IMR-90 (cell line): Measurements from ENCODE around the gene PPEF2. TPM values are rescaled to one million over a fixed set of nuclear protein-coding genes. Genes with fewer than 3 reads are reported as not detected.

Source experiments
- ATAC-seq: fragments of 200-7000 bp; cut with Tn5 transposase; 2 replicates; pipeline ENCODE4 v1.9.1; 2020; ENCODE audit warnings: low read depth, mild to moderate bottlenecking, moderate library complexity
- BruUV-seq: library from RNA; stranded (reverse); fragments of 400-500 nt; replicated peaks from 2 replicates; lab custom pipeline; 2021; lab: Mats Ljungman, UMichigan
- CTCF ChIA-PET: fragments of 300-600 bp; formaldehyde crosslinking; extraction: SDS; loops from one replicate; lab custom pipeline; 2021; ENCODE audit warnings: antibody characterized with exemption; lab: Yijun Ruan, JAX
- POLR2A ChIA-PET: fragments of 300-600 bp; sonication (Branson Sonifier 250); formaldehyde crosslinking; loops from one replicate; lab custom pipeline; 2022; ENCODE audit warnings: antibody characterized with exemption; ENCODE audit not compliant: unreplicated experiment; lab: Charles Lee
- DNase-seq: peaks from one replicate; pipeline ENCODE4 v3.0.0; 2013
- H2AFZ ChIP-seq: replicated peaks from 2 replicates; pipeline ENCODE3; 2013; ENCODE audit warnings: low read length, mild to moderate bottlenecking; ENCODE audit not compliant: poor library complexity
- H2AK5ac ChIP-seq: 2 replicates; pipeline ENCODE4 v1.6.1; 2013; ENCODE audit warnings: low read depth, low read length, inconsistent platforms
- H2AK9ac ChIP-seq: replicated peaks from 2 replicates; pipeline ENCODE3; 2013; ENCODE audit warnings: mild to moderate bottlenecking, low read depth, low read length, moderate library complexity; ENCODE audit not compliant: poor library complexity
- H2BK120ac ChIP-seq: 2 replicates; pipeline ENCODE4 v1.6.1; 2013; ENCODE audit warnings: low read depth, low read length, inconsistent platforms
- H2BK15ac ChIP-seq: 3 replicates; pipeline ENCODE4 v1.6.1; 2013; ENCODE audit warnings: low read depth, low read length, inconsistent platforms
- H2BK20ac ChIP-seq: 2 replicates; pipeline ENCODE4 v1.6.1; 2013; ENCODE audit warnings: low read depth, mild to moderate bottlenecking, inconsistent platforms, low read length, moderate library complexity
- H2BK5ac ChIP-seq: 2 replicates; pipeline ENCODE4 v1.6.1; 2013; ENCODE audit warnings: mild to moderate bottlenecking, low read depth, low read length, inconsistent platforms; ENCODE audit not compliant: poor library complexity, severe bottlenecking
- H3K14ac ChIP-seq: replicated peaks from 2 replicates; pipeline ENCODE4 v1.6.1; 2013; ENCODE audit warnings: low read depth, low read length, inconsistent platforms
- H3K18ac ChIP-seq: 2 replicates; pipeline ENCODE4 v1.6.1; 2013; ENCODE audit warnings: low read depth, low read length, control low read depth
- H3K23ac ChIP-seq: 2 replicates; pipeline ENCODE4 v1.6.1; 2013; ENCODE audit warnings: low read depth, low read length, inconsistent platforms
- H3K27ac ChIP-seq: 2 replicates; pipeline ENCODE4 v1.5.1; 2013; ENCODE audit warnings: mild to moderate bottlenecking, control low read depth, low read length; ENCODE audit not compliant: insufficient read depth
- H3K27me3 ChIP-seq: 2 replicates; pipeline ENCODE4 v1.6.1; 2013; ENCODE audit warnings: low read length; ENCODE audit not compliant: control insufficient read depth, insufficient read depth
- H3K36me3 ChIP-seq: 2 replicates; pipeline ENCODE4 v1.6.1; 2013; ENCODE audit warnings: low read length, mixed read lengths; ENCODE audit not compliant: control insufficient read depth, insufficient read depth
- H3K4ac ChIP-seq: 2 replicates; pipeline ENCODE4 v1.6.1; 2013; ENCODE audit warnings: low read depth, low read length, inconsistent platforms
- H3K4me1 ChIP-seq: 2 replicates; pipeline ENCODE4 v1.6.1; 2013; ENCODE audit warnings: low read length, mixed read lengths; ENCODE audit not compliant: control insufficient read depth, insufficient read depth
- H3K4me2 ChIP-seq: 2 replicates; pipeline ENCODE4 v1.6.1; 2013; ENCODE audit warnings: low read depth, mild to moderate bottlenecking, control low read depth, low read length, moderate library complexity
- H3K4me3 ChIP-seq: 2 replicates; pipeline ENCODE4 v1.5.1; 2013; ENCODE audit warnings: low read depth, mild to moderate bottlenecking, control low read depth, low read length, moderate library complexity; ENCODE audit not compliant: insufficient read depth
- H3K56ac ChIP-seq: 2 replicates; pipeline ENCODE4 v1.6.1; 2013; ENCODE audit warnings: low read length, inconsistent platforms; ENCODE audit not compliant: insufficient read depth; ENCODE audit errors: extremely low read depth
- H3K79me1 ChIP-seq, 2 experiments: 2 replicates each; pipeline ENCODE4 v1.6.1; 2013; ENCODE audit warnings: low read length in 2 of 2, inconsistent platforms in 1 of 2, low read depth in 1 of 2
- H3K9ac ChIP-seq: 2 replicates; pipeline ENCODE4 v1.6.1; 2013; ENCODE audit warnings: low read depth, low read length, control low read depth
- H3K9me1 ChIP-seq: 2 replicates; pipeline ENCODE4 v1.6.1; 2013; ENCODE audit warnings: low read length, inconsistent platforms; ENCODE audit not compliant: insufficient read depth
- H3K9me3 ChIP-seq: 2 replicates; pipeline ENCODE4 v1.6.1; 2013; ENCODE audit warnings: low read length; ENCODE audit not compliant: control insufficient read depth, insufficient read depth
- H4K20me1 ChIP-seq: 2 replicates; pipeline ENCODE4 v1.6.1; 2013; ENCODE audit warnings: low read length, inconsistent platforms; ENCODE audit not compliant: insufficient read depth
- H4K5ac ChIP-seq: 2 replicates; pipeline ENCODE4 v1.6.1; 2013; ENCODE audit warnings: mild to moderate bottlenecking, low read depth, low read length, control low read depth
- H4K8ac ChIP-seq, 2 experiments: 2 replicates each; pipeline ENCODE4 v1.6.1; 2013; ENCODE audit warnings: low read depth in 2 of 2, low read length in 2 of 2, control low read depth in 1 of 2, inconsistent platforms in 1 of 2
- H4K91ac ChIP-seq: 2 replicates; pipeline ENCODE4 v1.6.1; 2013; ENCODE audit warnings: low read depth, low read length, inconsistent platforms; ENCODE audit not compliant: insufficient read depth
- BHLHE40 ChIP-seq: fragments of 150-350 bp; IDR thresholded peaks from 2 replicates; pipeline ENCODE4 v1.6.1; 2016; ENCODE audit warnings: mild to moderate bottlenecking, low read depth, low read length
- CEBPB ChIP-seq: IDR thresholded peaks from 2 replicates; pipeline ENCODE4 v1.6.1; 2012; ENCODE audit warnings: low read depth, low read length, improper control_type of control experiment
- CHD1 ChIP-seq: IDR thresholded peaks from 2 replicates; pipeline ENCODE4 v1.6.1; 2012; ENCODE audit warnings: low read depth, low read length, improper control_type of control experiment
- FOS ChIP-seq: fragments of 150-350 bp; IDR thresholded peaks from 2 replicates; pipeline ENCODE4 v1.6.1; 2016; ENCODE audit warnings: low read depth, low read length
- MAFK ChIP-seq: IDR thresholded peaks from 2 replicates; pipeline ENCODE4 v1.6.1; 2012; ENCODE audit warnings: low read depth, low read length, improper control_type of control experiment
- MAZ ChIP-seq: IDR thresholded peaks from 2 replicates; pipeline ENCODE4 v1.6.1; 2012; ENCODE audit warnings: low read depth, mild to moderate bottlenecking, low read length, improper control_type of control experiment, moderate library complexity, borderline replicate concordance
- MXI1 ChIP-seq: IDR thresholded peaks from 2 replicates; pipeline ENCODE4 v1.6.1; 2012; ENCODE audit warnings: low read depth, mild to moderate bottlenecking, low read length, moderate library complexity, borderline replicate concordance
- NFE2L2 ChIP-seq: fragments of 150-350 bp; IDR thresholded peaks from 2 replicates; pipeline ENCODE4 v1.6.1; 2016; ENCODE audit warnings: low read depth, mild to moderate bottlenecking, low read length
- POLR2A ChIP-seq: IDR thresholded peaks from 2 replicates; pipeline ENCODE4 v1.6.1; 2012; ENCODE audit warnings: mild to moderate bottlenecking, low read depth, low read length
- RAD21 ChIP-seq: IDR thresholded peaks from 2 replicates; pipeline ENCODE4 v1.6.1; 2012; ENCODE audit warnings: low read length, improper control_type of control experiment
- RCOR1 ChIP-seq: IDR thresholded peaks from 2 replicates; pipeline ENCODE4 v1.6.1; 2012; ENCODE audit warnings: mild to moderate bottlenecking, low read length, improper control_type of control experiment; ENCODE audit not compliant: insufficient replicate concordance
- RFX5 ChIP-seq: IDR thresholded peaks from 2 replicates; pipeline ENCODE4 v1.8.0; 2012; ENCODE audit warnings: low read depth, mild to moderate bottlenecking, low read length, moderate library complexity
- SMC3 ChIP-seq: fragments of 150-350 bp; IDR thresholded peaks from 2 replicates; pipeline ENCODE4 v1.6.1; 2016; ENCODE audit warnings: low read depth, mild to moderate bottlenecking, antibody characterized with exemption, low read length, moderate library complexity
- WGBS, 2 experiments: methylation state at CpG; one replicate each; pipeline versions ENCODE4 v1.1.5 to v1.1.7; 2013; ENCODE audit warnings: missing lambda C conversion rate in 2 of 2; ENCODE audit not compliant: insufficient read length in 1 of 2; ENCODE audit errors: extremely low coverage in 2 of 2; 5-methylcytosine and 5-hydroxymethylcytosine counted together
- dilution Hi-C: fragments of 300-500 bp; cut with HindIII; formaldehyde crosslinking; loops from one replicate; pipeline ENCODE4 v1.14.3; 2018; ENCODE audit warnings: low sequenced_read_pairs; ENCODE audit not compliant: unreplicated experiment
- in situ Hi-C: fragments of 300-500 bp; cut with MboI; formaldehyde crosslinking; loops from 3 replicates; pipeline ENCODE4 v1.14.3; 2019; ENCODE audit warnings: low sequenced_read_pairs, inconsistent platforms, mixed read lengths
- intact Hi-C: fragments of 100-400 bp; cut with micrococcal nuclease; formaldehyde crosslinking; loops from 2 replicates; pipeline ENCODE4 v1.10.0; 2022
- polyA plus RNA-seq, 3 experiments: library from polyadenylated mRNA; depleted of rRNA; stranded (reverse); fragments of >200 nt; gene quantifications; 2 replicates each; pipeline ENCODE4 v1.2.3, GENCODE V29; 2012; ENCODE audit warnings: low replicate concordance in 1 of 3
- total RNA-seq: library from RNA; depleted of rRNA; stranded (reverse); fragments of >200 nt; gene quantifications from 2 replicates; pipeline ENCODE4 v1.2.3, GENCODE V29; 2012
- TF ChIP-seq, protein P1 (sequence below): fragments of 150-350 bp; IDR thresholded peaks from 2 replicates; pipeline ENCODE4 v1.6.1; 2017; ENCODE audit warnings: mild to moderate bottlenecking, antibody characterized with exemption, low read length, low read depth
- TF ChIP-seq, protein P2 (sequence below): conservative IDR thresholded peaks from 2 replicates; pipeline ENCODE4 v1.5.1; 2012; ENCODE audit warnings: mild to moderate bottlenecking, low read depth, low read length, improper control_type of control experiment

The PPEF2 gene
- total and polyA plus RNA-seq, 2 of the 4 experiments (the other 2 are of a cell fraction), result not detected

DNA sequence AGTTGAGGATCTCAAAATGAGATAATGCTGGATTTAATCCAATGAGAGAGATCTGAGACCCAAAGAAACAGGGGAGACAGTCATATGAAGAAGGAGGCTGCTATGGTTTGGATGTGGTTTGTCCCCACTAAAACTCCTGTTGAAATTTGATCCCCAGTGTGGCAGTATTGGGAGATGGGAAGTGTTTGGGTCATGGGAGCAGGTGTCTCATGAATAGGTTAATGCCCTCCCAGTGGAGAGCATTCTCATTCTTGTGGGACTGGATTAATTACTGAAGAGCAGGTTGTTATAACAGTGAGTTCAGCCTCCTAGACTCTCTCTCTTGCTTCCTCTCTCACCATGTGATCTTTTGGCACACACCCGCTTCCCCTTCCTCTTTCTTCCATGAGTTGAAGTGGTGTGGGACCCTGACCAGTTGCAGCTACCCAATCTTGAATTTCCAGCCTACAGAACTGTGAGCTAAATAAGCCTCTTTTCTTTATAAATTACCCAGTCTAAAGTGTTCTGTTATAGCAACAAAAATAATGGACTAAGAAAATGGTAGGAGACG, 70.3 kb downstream of the PPEF2 start (continued):
- TF ChIP-seq BHLHE40 (no peak), CHD1 (no peak), MAFK (no peak)

DNA sequence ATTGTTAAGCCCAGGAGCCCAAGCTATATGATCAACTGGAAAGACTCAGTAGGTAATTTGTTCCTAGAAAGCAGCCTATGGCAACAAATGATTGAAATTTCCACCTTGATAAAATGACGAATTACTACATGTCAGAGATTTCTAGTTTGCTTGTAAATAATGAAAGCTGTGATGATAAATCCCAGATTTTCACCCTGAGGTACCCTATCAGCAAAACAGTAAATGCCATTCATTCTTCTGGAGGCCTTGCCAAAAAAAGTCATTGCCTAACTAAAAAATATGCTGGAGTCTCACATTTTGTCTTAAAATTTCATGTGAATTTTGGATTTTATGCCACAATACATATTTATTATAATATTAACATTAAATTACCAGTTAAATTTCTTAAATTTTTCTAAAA, 71.3 kb downstream of the PPEF2 start:
- CTCF ChIA-PET, result no interaction called here
- WGBS, 2 experiments, result no CpG with 5 or more reads among the region's 1 CpG
- no peak for TF ChIP-seq NFE2L2
- no peak for TF ChIP-seq FOS
- TF ChIP-seq MXI1, result no peak
- TF ChIP-seq MAFK, result no peak
- TF ChIP-seq SMC3, result no peak
- TF ChIP-seq MAZ, result no peak
- no peak for TF ChIP-seq CHD1
- no peak for TF ChIP-seq POLR2A
- TF ChIP-seq CEBPB, result no peak
- no peak for TF ChIP-seq RFX5
- no peak for TF ChIP-seq RCOR1
- no peak for TF ChIP-seq RAD21
- TF ChIP-seq, protein P1, sequence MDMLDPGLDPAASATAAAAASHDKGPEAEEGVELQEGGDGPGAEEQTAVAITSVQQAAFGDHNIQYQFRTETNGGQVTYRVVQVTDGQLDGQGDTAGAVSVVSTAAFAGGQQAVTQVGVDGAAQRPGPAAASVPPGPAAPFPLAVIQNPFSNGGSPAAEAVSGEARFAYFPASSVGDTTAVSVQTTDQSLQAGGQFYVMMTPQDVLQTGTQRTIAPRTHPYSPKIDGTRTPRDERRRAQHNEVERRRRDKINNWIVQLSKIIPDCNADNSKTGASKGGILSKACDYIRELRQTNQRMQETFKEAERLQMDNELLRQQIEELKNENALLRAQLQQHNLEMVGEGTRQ, result no peak
- TF ChIP-seq, protein P2, sequence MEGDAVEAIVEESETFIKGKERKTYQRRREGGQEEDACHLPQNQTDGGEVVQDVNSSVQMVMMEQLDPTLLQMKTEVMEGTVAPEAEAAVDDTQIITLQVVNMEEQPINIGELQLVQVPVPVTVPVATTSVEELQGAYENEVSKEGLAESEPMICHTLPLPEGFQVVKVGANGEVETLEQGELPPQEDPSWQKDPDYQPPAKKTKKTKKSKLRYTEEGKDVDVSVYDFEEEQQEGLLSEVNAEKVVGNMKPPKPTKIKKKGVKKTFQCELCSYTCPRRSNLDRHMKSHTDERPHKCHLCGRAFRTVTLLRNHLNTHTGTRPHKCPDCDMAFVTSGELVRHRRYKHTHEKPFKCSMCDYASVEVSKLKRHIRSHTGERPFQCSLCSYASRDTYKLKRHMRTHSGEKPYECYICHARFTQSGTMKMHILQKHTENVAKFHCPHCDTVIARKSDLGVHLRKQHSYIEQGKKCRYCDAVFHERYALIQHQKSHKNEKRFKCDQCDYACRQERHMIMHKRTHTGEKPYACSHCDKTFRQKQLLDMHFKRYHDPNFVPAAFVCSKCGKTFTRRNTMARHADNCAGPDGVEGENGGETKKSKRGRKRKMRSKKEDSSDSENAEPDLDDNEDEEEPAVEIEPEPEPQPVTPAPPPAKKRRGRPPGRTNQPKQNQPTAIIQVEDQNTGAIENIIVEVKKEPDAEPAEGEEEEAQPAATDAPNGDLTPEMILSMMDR, result no peak
- no peak for TF ChIP-seq BHLHE40

More for the DNA sequence above, 71.3 kb downstream of the PPEF2 start:
- no peak overlapping the region for H3K18ac ChIP-seq
- no peak overlapping the region for H3K4me2 ChIP-seq
- H3K9me3 ChIP-seq, result peaks cover 2% of the 10 kb centered on the region; the same call in 1 of the 2 replicates
- dilution Hi-C loops (no loop called here), in situ Hi-C loops (no loop called here), intact Hi-C loops (no loop called here)
- no peaks in the 10 kb centered on the region for H3K36me3 ChIP-seq
- no peak overlapping the region for H2AK9ac ChIP-seq
- no peak overlapping the region for H4K8ac ChIP-seq
- no peak overlapping the region for H3K56ac ChIP-seq
- no peak overlapping the region for H2BK5ac ChIP-seq
- no peaks in the 10 kb centered on the region for H3K27me3 ChIP-seq
- no peak overlapping the region for H3K4me3 ChIP-seq
- H4K20me1 ChIP-seq, result no peaks in the 10 kb centered on the region
- no peak overlapping the region for H3K4ac ChIP-seq
- no peaks in the 10 kb centered on the region for H3K4me1 ChIP-seq
- H3K27ac ChIP-seq, result no peak overlapping the region
- POLR2A ChIA-PET, result no interaction called here
- H2BK15ac ChIP-seq, result no peak overlapping the region
- H4K5ac ChIP-seq, result no peak overlapping the region
- no peak overlapping the region for H3K14ac ChIP-seq
- no peak overlapping the region for H2BK120ac ChIP-seq
- H2AFZ ChIP-seq, result no peak overlapping the region
- DNase-seq (no peak), ATAC-seq (no peak)
- no peaks in the 10 kb centered on the region for H3K79me1 ChIP-seq
- H3K23ac ChIP-seq, result no peak overlapping the region
- BruUV-seq, result no TSS peak
- H3K9me1 ChIP-seq, result no peaks in the 10 kb centered on the region
- no peak overlapping the region for H2BK20ac ChIP-seq
- no peak overlapping the region for H4K91ac ChIP-seq
- H3K9ac ChIP-seq, result no peak overlapping the region
- H2AK5ac ChIP-seq, result no peak overlapping the region
